Liver (tissue), 3 donors: ENCODE measurements around the gene SMAD6.

ENCODE experiments used
- ATF3 ChIP-seq: IDR thresholded peaks from 2 replicates; pipeline ENCODE4 v1.6.1; 2016; ENCODE audit warnings: antibody characterized with exemption
- CTCF ChIP-seq: fragments of 150-350 bp; IDR thresholded peaks from 2 replicates; pipeline ENCODE4 v1.5.1; 2017; ENCODE audit warnings: improper control_type of control experiment, low read depth, low read length; ENCODE audit not compliant: missing input control
- EGR1 ChIP-seq, 2 donors: IDR thresholded peaks; 2 replicates each; pipeline ENCODE4 v1.6.1; 2016 to 2018; ENCODE audit warnings: antibody characterized with exemption in 2 of 2, low read depth in 2 of 2
- FOXA1 ChIP-seq: IDR thresholded peaks from 2 replicates; pipeline ENCODE4 v1.6.1; 2016; ENCODE audit warnings: antibody characterized with exemption
- MAX ChIP-seq: IDR thresholded peaks from 2 replicates; pipeline ENCODE4 v1.6.1; 2016; ENCODE audit warnings: antibody characterized with exemption
- NR2F2 ChIP-seq: IDR thresholded peaks from 2 replicates; pipeline ENCODE4 v1.6.1; 2016; ENCODE audit warnings: antibody characterized with exemption
- RAD21 ChIP-seq, 2 donors: IDR thresholded peaks; 2 replicates each; pipeline ENCODE4 v1.6.1; 2016; ENCODE audit warnings: antibody characterized with exemption in 2 of 2, mild to moderate bottlenecking in 2 of 2
- REST ChIP-seq: IDR thresholded peaks from 2 replicates; pipeline ENCODE4 v1.6.1; 2016; ENCODE audit warnings: antibody characterized with exemption, mild to moderate bottlenecking
- TAF1 ChIP-seq: conservative IDR thresholded peaks from 2 replicates; pipeline ENCODE4 v1.6.1; 2016; ENCODE audit warnings: antibody characterized with exemption, mild to moderate bottlenecking
- donor health status: healthy.
- donor health status: healthy.

- TF ChIP-seq CTCF (no peak), TAF1 (no peak), REST (no peak), RAD21 (IDR thresholded peaks at IDR 0.05) (no peak), ATF3 (no peak), MAX (peak; percentile 40), NR2F2 (no peak), EGR1 (IDR thresholded peaks at IDR 0.05; ENCODE audit: low read depth in 2 of 2) (no peak), FOXA1 (no peak)
Observed at GRCh38 chr15:66749841-66750575, 48.0 kb downstream of the SMAD6 start.
